NCI-H1930 (cell line): ENCODE data around the gene PLXNA2.

Source experiments
- DNase-seq, 2 experiments: peaks; one replicate each; lab custom pipeline; 2025; lab: John Stamatoyannopoulos, UW

Gene PLXNA2

DNA sequence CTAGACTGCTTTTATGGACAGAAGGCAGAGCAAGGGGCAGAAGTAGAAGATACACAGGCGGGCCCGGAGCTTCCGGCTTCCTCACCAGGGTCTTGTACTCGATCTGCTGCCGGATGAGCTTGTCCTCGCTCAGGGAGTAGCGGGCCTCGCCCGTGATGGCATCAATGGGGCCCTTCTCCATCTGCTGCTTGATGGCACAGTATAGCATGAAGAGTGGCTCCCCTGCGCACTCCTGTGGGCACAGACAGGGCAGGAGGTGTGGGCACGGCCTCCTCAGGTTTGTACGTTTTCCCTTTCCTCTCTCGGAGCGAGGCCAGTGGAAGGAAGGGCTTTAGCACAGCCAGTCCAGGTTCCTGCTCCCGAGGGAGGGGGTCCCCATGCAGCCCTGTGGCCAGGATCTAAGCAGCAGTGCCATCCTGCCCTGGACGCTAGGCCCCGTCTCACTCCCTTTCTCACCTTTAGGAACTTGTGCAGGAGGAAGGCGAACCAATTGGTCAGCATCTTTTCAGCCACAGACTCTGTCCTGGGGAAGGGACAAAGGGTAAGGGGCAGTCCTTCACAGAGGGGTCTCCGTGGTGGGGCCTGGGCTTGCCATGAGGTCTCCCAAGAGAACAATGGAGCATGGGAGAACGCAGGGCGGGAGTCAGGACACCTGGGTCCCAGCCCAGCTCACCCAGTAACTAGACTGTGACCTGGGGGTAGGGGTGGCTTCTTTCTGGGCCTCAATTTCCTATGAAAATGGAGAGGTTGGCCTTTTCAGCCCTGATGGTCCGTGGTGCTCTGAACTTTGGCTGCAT is 204.4 kb downstream of the PLXNA2 start:
- DNase-seq: no peak

DNA sequence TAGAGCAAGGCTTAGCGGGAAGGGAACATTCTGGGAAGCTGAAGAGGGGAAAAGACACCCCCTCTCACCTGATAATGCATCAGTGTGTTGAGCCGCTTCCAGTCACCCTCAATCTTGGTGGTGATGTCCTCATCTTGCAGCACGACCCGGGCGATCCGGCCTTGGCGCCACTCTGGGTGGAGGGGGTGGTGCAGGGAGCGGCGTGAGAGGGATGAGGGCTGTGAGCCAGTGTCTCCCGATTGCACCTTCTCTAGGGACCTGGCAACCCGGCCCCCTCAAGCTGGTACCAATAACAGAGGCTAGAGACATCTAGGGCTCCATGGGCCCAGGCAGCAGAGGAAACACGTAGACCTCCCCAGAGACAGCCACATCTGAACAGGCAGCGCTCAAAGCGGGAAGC is 205.9 kb downstream of the PLXNA2 start:
- DNase-seq: no peak

DNA sequence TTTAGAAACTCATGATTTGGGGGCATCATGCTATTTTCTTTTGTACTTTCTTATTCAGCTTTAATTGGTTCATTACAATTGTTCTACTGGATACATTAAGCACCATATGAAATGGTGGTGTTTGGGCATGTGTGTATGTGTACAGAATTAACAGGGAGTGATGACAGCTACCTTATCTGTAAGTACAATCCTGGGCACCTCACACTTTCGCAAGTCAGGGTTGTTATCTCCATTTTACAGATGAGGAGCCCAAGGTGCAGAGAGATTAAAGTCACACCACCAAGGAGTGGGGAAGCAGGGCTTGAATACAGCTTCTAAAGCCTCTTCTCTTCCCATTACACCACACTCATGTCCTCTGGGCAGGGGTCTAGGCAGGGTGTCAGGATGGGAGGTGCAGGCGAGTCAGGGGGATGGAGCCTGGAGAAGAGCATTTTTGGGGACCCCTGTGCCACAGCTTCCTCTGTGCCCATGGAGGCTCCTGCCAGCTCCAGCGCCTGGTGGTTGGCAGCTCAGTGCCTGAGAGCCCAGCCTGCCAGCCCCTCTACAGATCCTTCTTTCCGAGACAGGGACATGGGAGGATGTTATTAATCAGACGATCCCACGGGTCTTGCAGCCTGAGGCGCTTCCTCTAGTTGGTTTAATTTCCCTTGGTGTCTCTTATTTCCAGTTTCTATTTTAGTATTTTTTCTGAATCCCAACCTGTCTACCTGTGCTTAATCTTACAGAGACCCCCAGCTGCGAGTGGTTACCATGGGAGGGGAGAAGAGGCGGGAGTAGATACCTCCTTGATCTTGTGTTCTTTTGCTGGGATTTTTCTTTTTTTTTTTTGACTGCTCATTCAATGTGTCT is 207.0 kb downstream of the PLXNA2 start:
- DNase-seq: no peak

DNA sequence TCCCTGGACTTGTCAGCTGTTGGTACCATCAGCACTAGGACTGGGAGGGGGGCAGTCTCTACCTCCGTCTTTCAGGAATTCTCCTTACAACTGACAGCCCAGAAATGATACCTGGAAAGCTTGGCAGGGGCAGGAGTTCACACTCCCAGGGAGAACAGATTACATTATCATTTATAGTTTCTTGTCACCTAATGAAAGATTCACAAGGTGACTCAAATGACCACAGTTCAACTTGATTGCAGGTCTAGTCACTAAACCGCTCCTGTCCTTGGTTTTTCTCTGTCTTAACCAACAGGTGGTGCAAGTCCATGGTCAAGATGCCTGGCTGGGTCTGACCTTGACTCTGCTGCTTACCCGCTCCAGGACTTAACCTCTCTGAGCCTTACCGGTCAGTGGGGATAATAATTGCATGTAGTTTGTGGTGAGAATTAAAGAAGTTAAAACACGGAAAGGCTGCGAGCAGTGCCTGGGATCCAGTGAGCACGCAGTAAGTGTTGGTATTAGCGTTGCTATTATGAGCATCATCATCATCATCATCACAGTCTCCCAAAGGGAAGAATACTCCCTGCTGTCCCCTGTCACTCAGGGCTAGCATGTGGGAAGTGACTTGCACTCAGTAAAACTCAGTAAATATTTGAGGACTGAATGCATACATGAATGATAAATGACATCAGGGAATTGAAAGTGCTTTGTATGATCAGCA is 207.9 kb downstream of the PLXNA2 start:
- DNase-seq: no peak

DNA sequence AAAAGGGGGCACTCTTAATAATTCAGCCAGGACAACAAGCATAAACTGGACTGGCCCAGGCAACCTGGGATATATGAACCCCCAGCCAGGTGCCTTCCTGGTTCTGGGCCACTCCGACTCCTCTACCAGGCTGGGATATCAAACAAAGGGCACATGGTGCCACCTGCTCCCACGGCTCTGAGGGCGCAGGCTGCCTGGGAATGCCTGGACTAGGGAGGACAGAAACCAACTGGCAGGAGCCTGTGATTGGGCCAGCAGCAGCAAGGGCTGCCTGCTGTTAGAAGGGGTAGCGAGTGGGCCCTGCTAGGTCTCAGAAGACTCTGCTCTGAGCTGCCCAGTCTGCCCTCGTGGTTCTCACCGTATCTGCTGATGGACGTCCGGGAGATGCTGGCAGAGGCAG is 210.0 kb downstream of the PLXNA2 start:
- DNase-seq: no peak

DNA sequence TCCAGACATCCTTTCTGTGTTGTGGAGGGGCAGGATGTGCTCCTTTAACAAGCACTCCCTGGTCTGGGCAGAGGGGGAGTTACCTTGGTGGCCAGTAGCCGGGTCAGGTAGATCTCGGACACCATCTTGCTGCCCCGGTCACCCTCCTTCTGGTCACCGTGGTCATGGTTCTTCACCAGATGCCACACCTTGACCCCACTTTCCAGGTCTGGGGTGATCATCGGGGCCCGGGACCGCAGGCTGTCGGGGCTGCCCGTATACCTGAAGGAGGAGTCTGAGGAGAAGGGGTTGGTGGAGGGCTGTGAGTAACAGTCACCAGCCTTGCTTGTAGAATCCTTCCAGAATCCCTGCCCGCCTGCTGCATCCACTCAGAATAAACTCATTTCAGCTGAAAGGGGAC is 210.9 kb downstream of the PLXNA2 start:
- no peak for DNase-seq

DNA sequence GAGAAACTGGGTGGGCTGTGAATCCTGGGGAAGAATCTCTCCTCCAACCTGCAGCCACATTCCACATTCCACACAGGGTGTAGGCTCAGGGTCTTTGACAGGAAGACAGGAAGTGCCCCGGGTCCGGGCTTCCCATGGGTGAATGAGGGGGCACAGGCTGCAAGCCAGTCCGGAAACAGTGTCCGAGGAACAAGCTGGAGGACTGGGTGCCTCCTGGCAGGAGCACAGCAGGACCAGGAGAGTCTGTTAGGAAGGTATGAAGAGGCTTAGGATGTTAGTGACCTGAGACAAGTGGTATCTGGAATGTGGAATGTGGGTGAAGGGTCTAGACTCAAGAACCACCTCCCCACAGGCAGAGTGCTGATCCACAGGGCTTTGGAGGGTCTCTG is 212.3 kb downstream of the PLXNA2 start:
- DNase-seq: no peak

DNA sequence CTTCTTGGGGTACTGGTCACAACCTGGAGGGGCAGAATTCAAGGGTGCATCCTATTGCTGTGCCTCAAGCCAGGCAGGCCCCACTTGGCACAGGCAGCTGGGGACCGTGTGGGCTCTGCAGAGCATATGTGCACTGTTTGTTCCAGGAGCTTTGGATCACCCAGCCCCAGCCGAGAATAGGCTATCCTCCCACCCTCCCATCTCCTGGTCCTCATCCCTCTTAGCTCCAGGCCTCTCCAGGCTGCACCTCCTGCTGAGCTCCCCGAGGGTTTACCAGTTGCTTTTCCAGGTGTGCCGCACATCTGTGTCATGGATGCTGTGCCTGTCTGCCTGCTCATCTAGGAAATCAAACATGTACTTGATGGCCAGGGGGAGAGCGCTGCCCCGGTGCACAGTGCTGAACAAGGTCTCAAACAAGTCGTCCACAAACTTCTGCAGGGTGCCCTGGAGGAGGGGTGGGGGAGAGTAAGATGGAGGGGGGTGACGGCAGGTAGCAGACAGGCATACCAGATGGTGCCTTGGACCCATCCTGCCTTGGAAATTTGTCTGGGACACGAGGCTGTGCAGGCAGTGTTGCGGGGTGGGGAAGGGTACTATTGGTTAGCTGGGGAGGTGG is 212.8 kb downstream of the PLXNA2 start:
- no peak for DNase-seq

DNA sequence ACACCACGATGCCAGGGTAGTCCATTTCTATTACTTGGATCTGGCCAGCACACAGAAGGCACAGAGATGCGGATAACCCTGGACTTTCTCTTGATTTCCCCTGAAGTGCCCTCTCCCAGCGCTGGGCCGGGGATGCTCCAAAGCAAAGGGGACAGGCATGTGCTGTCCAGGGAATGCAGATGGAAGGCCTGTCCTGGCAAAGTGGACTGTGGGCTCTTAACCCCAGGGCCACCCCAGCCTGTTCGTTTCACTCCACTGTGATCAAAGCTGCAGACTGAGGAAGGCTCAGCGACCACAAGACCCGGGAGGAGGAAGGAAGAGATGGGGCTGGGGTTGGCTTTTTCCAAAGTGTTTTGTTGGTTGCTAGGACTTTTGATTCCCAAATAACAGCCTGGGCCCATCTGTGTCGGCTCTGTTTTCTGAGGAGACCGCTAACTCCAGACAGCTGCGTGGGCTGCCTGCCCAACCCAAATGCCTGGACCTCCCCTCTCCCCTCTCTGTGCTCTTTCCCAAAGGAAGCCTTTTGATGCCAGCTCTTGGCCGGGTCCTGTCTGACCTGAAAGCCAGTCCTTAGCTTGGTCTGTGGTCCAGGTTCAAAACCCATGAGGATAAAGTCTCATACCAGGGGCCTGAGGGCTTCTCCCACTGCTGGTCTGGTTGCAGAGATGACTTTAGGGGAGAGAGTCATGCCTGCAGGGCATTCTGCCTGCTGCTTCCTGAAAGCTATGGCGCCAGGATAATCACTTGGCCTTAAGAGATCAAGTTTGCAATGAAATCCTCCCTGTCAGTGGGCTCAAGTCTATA is 213.7 kb downstream of the PLXNA2 start:
- DNase-seq: no peak

DNA sequence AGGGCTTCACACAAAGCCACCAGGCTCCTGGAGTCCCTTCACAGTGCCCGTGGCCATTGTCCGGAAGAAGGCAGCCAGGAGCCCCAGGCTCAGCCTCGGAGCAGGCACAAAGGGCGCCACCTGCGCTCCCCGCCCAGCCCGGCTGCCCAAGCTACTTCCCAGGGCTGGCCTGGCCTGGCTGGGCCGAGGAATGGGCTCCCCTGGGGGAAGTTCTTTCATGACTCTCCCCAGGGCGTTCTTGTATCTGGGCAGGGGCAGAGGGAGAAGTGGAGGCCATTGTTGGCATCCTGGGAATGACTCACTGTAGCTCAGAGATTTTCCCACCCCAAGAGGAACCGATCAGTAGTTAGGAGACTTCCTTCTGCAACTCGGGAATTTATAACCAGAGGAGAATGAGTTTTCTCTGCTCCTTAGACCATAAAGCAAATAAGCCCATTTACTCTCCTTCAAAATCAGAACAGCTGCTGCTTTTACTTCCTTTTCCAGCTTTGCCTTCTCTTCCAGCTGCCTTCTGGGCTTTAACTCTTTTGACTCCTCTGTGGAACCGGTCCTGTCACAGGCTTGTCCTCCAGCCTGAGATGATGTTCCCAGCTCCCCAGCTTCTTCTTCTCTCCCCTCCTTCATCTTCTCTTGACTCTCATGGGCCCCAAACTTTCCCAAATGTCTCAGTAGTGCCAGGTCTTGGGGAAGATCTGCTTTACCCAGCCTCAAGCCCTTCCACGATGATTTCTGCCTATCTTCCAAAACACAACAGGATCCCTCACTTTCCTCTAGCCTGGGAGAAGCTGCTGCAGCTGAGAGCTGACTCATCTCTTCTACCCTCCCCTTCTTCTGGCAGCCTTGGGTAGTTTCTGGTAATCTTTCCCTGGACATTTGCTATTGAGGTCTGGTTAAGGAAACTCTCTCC is 214.6 kb downstream of the PLXNA2 start:
- DNase-seq: no peak

DNA sequence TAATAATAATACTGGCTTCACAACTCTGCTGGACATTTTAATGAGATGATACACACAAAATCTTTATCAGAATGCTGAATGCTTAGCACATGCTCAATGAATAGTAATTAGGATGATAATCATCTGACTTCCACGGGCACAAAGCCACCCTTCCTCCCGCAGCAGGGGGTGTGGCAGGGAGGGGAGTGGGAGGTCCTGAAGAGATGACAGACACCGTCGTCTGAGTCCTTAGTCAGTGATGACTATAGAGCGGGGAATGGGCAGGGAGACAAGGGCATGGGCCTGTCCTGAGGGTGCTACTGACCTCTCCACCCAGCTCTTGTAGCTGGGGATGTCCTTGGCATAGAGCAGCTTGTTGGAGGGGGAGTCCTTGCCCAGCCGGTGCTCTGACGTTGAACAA is 215.7 kb downstream of the PLXNA2 start:
- DNase-seq: no peak

DNA sequence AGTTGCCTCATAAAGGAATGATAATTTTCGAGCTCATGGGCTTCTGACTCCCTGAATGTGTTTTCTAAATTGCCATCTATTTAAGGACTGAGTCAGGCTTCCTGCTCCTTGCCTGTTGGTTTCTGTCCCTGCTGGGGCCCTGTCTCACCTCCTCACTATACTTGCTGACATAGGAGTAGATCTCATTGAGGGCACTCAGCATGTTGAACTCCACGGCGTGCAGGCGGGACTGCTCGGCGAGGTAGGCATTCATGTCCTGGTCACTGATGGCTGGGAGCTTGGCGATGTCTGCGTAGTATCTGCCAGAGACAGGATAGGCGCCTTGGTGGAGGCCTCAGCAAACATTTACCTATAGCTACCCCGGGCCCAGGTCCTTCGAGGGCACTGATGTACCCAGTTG is 216.3 kb downstream of the PLXNA2 start:
- no peak for DNase-seq

DNA sequence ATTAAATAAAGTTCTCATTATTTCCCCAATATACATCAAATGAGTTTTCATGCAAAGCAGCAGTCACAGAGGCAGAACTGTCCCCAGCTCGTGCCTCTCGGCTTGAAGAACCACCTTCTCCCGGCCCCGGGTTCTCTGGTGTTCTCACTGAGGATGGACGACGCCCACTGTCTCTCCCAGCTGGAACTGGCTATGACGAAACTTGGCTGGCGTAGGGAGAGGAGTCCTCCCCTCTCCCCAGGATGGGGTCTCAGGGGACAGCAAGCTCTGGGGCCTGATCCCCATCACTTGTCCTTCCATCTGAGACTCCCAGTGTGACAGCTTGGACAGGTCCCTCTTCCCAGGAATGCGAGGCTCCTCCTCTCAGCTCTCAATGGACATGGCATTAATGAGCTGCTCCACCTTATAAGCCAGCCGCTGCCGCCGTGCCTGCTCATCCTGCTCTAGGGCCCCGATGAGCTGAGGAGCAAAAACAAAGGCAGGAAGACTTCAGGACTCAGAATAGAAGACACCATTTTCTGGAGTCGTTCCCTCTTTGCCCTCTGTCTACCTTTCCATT is 217.2 kb downstream of the PLXNA2 start:
- no peak for DNase-seq

DNA sequence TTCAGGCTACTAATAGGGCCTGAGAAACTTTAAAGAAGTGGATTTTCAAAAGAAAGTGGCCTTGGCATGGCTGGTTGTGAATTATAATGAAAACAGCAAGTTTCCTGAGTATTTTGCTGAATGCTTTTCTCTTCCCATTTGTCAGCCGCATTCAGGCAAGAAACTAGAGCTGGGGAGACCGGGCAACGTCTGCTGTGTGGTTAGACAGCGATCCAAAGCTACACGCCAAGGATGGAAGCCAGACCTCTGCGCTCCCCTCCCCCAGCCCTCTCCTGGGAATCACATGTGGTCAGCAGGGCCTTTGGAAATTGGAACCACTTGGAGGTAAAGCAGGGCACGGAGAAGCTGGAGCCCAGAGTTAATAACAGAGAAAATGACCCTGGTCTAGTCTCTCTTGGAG is 219.2 kb downstream of the PLXNA2 start:
- no peak for DNase-seq

DNA sequence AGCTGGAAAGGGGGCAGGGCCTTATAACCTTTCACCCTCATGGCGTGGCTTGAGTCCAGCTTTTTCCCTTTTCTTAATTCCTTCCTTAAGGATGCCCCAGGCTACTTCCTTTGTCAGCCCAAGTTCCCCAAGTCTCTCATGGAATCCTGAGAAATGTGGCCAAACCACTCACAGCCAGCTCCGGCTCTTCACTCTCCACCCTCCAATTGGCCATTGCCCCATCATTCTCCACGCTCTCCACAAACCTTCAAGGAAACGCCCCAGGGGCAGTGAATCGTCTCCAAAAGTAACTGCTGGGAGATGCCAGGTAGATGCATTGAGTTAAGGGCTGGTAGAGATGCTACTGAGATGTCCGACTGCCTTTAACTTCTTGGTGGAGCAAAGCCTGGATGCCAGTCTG is 219.8 kb downstream of the PLXNA2 start:
- DNase-seq: no peak

DNA sequence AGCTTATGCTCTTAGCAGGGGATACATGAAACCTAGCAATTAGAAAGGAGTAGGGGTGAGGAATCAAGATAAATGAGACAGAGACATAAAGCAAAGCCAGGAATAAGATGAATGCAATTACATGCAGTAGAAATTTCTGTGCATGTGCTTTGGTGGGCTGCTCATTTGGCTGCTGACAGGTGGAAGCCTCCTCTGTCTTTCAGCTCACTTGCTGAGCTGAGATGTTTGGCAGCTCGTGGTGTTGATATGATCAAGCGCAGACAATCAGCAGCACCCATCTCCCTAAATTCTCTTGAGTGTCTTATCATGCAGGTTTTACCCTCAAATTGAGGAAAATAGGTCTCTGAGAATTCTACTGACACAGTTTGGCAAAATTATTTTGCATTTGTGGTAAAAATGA is 224.9 kb downstream of the PLXNA2 start:
- no peak for DNase-seq

DNA sequence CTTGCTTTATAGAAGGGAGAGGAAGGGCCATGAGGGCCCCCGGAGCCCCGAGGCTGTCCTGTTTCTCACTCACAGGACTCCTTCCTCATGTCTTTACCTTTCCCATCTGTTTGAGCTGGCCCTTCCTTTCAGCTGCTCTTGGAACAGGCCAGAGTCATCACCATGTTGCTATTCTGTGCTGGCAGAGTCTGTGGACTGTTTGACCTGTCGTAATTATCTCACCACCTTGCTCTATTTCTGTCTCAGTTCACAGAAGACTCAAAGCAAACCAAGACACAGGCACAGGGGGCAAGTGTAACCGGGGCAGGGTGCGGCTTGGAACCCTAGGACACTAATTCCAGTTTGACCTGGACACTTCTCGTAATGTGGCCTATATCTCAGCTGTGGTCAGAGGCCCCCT is 228.9 kb downstream of the PLXNA2 start:
- DNase-seq: no peak

DNA sequence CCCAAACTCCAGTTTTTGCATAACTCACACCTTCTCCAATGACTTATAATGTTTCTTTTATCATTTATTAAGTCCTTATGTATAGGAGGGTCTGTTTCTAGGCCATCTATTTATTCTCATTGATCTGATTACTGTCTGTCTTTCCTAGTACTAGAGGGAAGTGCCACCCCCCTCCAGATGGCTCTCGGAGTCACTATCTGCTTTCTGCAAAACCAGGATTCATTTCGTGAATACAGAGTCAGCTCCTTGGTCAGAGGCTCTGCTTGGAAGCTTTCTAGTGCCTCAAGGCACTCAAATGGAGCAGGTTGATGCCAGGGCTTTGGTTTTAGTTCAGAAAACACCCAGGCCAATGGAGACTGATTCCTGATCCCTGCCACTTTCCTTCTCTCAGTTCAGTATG is 231.0 kb downstream of the PLXNA2 start:
- no peak for DNase-seq

DNA sequence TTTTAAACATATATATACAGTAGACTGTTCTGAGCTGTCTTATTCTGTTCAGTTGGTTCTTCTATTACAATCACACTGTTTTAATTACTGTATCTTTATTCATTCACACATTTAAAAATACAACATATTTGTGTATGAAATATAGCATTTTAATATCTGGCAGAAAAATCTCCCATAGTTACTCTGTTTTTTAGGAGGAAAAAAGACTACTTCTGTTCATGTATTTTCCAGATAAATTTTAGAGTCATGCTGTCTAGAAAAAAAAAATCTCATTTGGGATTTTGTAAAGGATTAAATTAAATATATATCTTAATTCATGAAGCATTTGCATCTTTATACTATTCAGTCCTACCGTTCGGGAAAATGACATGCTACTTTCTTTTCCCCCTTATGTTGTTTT is 231.5 kb downstream of the PLXNA2 start:
- no peak for DNase-seq

DNA sequence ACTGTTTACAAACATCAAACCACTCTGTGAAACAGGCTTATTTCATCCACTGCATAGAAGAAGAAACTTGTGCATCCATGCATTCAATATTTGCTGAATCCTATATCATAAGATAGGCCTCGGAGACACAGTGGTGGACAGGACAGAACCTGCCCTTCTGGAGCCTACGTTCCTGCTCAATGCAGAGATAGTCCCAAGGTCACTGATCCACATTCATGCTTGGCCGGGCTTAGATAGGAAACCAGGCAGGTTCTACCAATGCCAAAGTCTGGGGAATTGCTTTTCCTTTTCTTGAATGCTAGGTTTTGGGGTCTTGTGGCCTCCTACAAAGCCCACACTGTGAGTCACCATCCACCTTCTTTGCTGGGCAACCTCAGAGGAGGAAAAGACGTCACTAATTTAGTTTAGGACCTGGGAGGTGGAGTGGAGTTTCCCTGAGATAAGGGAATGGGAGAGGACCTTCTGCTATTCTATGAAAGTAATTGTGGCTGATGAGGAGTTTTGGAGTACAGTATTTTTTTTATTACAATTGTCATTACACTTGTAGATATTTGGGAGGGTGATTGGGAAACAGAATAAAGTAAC is 233.6 kb downstream of the PLXNA2 start:
- DNase-seq: no peak
